ENCODE measurements around the gene PLAA.

- TF ChIP-seq, protein P1, sequence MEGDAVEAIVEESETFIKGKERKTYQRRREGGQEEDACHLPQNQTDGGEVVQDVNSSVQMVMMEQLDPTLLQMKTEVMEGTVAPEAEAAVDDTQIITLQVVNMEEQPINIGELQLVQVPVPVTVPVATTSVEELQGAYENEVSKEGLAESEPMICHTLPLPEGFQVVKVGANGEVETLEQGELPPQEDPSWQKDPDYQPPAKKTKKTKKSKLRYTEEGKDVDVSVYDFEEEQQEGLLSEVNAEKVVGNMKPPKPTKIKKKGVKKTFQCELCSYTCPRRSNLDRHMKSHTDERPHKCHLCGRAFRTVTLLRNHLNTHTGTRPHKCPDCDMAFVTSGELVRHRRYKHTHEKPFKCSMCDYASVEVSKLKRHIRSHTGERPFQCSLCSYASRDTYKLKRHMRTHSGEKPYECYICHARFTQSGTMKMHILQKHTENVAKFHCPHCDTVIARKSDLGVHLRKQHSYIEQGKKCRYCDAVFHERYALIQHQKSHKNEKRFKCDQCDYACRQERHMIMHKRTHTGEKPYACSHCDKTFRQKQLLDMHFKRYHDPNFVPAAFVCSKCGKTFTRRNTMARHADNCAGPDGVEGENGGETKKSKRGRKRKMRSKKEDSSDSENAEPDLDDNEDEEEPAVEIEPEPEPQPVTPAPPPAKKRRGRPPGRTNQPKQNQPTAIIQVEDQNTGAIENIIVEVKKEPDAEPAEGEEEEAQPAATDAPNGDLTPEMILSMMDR (IDR thresholded peaks at IDR 0.05; ENCODE audit: poor library complexity): peak; percentile 54
- no peak for TF ChIP-seq EZH2 (IDR thresholded peaks at IDR 0.05; ENCODE audit: borderline replicate concordance)
Measured at GRCh38 chr9:26863074-26863473, 84.0 kb downstream of the PLAA start.
